Measurements from ENCODE around the gene FAM76B.

DNA sequence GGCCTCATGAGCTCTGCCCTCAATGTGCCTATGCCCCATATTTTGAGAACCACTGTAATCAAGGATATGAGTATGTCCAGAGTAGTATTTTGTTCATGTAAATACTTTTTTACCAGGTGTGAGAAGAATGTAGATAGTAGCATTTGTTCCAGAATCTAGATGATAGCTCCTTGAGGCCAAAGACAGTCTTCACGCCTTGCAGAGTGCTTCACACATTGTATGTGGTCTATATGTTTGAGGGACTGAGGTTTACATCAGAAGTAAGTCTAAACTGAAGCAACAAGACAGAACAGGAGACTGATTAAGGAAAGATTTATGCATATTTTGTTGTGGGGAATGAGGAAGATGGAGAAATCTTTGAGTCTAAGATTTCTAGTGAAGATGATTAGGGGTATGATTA is 13.2 kb upstream of the FAM76B start:
- TF ChIP-seq POLR2A (IDR thresholded peaks at IDR 0.05) (no peak), CTCF (IDR thresholded peaks at IDR 0.05) (no peak)
